Panc1 (cell line): ENCODE results near the gene PIGU.

Experiments used
- CTCF ChIP-seq: fragments of 450-650 bp; IDR thresholded peaks from 2 replicates; pipeline ENCODE4 v1.5.1; 2017; ENCODE audit warnings: mild to moderate bottlenecking
- POLR2AphosphoS5 ChIP-seq: IDR thresholded peaks from 2 replicates; pipeline ENCODE4 v1.6.1; 2012; ENCODE audit warnings: mild to moderate bottlenecking, low read depth, low read length, moderate library complexity
- SIN3A ChIP-seq: IDR thresholded peaks from 2 replicates; pipeline ENCODE4 v1.6.1; 2012; ENCODE audit warnings: low read depth, mild to moderate bottlenecking, low read length, moderate library complexity, borderline replicate concordance; ENCODE audit not compliant: insufficient read depth
- TF ChIP-seq, protein P1 (sequence below), 2 experiments: IDR thresholded peaks; 2 replicates each; pipeline ENCODE4 v1.6.1; 2011 to 2012; ENCODE audit warnings: low read depth in 2 of 2, control low read depth in 1 of 2, low read length in 1 of 2, mild to moderate bottlenecking in 1 of 2, moderate library complexity in 1 of 2; ENCODE audit not compliant: insufficient read depth in 1 of 2

- TF ChIP-seq CTCF, result no peak
- TF ChIP-seq POLR2AphosphoS5, result no peak
- TF ChIP-seq, protein P1, sequence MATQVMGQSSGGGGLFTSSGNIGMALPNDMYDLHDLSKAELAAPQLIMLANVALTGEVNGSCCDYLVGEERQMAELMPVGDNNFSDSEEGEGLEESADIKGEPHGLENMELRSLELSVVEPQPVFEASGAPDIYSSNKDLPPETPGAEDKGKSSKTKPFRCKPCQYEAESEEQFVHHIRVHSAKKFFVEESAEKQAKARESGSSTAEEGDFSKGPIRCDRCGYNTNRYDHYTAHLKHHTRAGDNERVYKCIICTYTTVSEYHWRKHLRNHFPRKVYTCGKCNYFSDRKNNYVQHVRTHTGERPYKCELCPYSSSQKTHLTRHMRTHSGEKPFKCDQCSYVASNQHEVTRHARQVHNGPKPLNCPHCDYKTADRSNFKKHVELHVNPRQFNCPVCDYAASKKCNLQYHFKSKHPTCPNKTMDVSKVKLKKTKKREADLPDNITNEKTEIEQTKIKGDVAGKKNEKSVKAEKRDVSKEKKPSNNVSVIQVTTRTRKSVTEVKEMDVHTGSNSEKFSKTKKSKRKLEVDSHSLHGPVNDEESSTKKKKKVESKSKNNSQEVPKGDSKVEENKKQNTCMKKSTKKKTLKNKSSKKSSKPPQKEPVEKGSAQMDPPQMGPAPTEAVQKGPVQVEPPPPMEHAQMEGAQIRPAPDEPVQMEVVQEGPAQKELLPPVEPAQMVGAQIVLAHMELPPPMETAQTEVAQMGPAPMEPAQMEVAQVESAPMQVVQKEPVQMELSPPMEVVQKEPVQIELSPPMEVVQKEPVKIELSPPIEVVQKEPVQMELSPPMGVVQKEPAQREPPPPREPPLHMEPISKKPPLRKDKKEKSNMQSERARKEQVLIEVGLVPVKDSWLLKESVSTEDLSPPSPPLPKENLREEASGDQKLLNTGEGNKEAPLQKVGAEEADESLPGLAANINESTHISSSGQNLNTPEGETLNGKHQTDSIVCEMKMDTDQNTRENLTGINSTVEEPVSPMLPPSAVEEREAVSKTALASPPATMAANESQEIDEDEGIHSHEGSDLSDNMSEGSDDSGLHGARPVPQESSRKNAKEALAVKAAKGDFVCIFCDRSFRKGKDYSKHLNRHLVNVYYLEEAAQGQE (IDR thresholded peaks at IDR 0.05; ENCODE audit: insufficient read depth in 1 of 2, low read depth in 2 of 2, low read length in 1 of 2), result no peak
- no peak for TF ChIP-seq SIN3A
These were observed 69.8 kb downstream of the PIGU start for GRCh38 chr20:34607066-34607465.
